H1 (cell line): ENCODE data around the gene LDAH. TPM values are rescaled to one million over a fixed set of nuclear protein-coding genes. Genes with fewer than 3 reads are reported as not detected.

Source experiments
- CTCF ChIA-PET: fragments of 300-600 bp; sonication (Branson Sonifier 250); formaldehyde crosslinking; loops from one replicate; lab custom pipeline; 2021; ENCODE audit not compliant: partially characterized antibody; lab: Charles Lee
- POLR2A ChIA-PET: fragments of 300-600 bp; sonication (Branson Sonifier 250); formaldehyde crosslinking; loops from one replicate; lab custom pipeline; 2021; ENCODE audit warnings: inconsistent platforms; ENCODE audit not compliant: partially characterized antibody; lab: Charles Lee
- DNase-seq, 2 experiments: peaks; one replicate each; pipeline versions ENCODE4 v3.0.0 to v3.0.0-alpha.2; 2010 to 2022; ENCODE audit warnings: low spot score in 2 of 2, low read depth in 1 of 2, mixed read lengths in 1 of 2
- FAIRE-seq: peaks from 2 replicates; lab custom pipeline; 2011; peaks lifted over from hg19 to GRCh38; lab: Jason Lieb, UNC
- H2AFZ ChIP-seq: 2 replicates; pipeline ENCODE4 v1.8.1; 2012; ENCODE audit warnings: low read length, inconsistent platforms
- H2AK5ac ChIP-seq: 2 replicates; pipeline ENCODE4 v1.6.1; 2013; ENCODE audit warnings: low read depth, low read length
- H2BK120ac ChIP-seq: replicated peaks from 2 replicates; pipeline ENCODE3; 2013; ENCODE audit warnings: low read depth, low read length, inconsistent platforms
- H2BK12ac ChIP-seq: 2 replicates; pipeline ENCODE4 v1.6.1; 2013; ENCODE audit warnings: low read depth, low read length
- H2BK15ac ChIP-seq: 2 replicates; pipeline ENCODE4 v1.6.1; 2013; ENCODE audit warnings: low read length
- H2BK20ac ChIP-seq: 2 replicates; pipeline ENCODE4 v1.6.1; 2013; ENCODE audit warnings: low read length
- H2BK5ac ChIP-seq: 2 replicates; pipeline ENCODE4 v1.6.1; 2013; ENCODE audit warnings: low read depth, low read length
- H3K14ac ChIP-seq: 2 replicates; pipeline ENCODE4 v1.6.1; 2013; ENCODE audit warnings: inconsistent platforms; ENCODE audit not compliant: insufficient read length
- H3K18ac ChIP-seq: 2 replicates; pipeline ENCODE4 v1.6.1; 2013; ENCODE audit warnings: low read length; ENCODE audit errors: extremely low read depth
- H3K23ac ChIP-seq: 2 replicates; pipeline ENCODE4 v1.6.1; 2013; ENCODE audit warnings: inconsistent platforms; ENCODE audit not compliant: insufficient read length
- H3K23me2 ChIP-seq: 2 replicates; pipeline ENCODE4 v1.6.1; 2013; ENCODE audit warnings: low read depth, low read length
- H3K27ac ChIP-seq: 2 replicates; pipeline ENCODE4 v1.6.1; 2011; ENCODE audit warnings: low read depth, low read length, inconsistent platforms
- H3K27me3 ChIP-seq, 4 experiments: replicated peaks in 1 of 4; 1 replicate in 1 of 4; 2 replicates in 3 of 4; pipeline versions ENCODE4 v1.6.1 to v1.8.1; 2011 to 2013; ENCODE audit warnings: low read length in 3 of 4, mild to moderate bottlenecking in 3 of 4, inconsistent platforms in 2 of 4, mixed read lengths in 2 of 4, moderate library complexity in 1 of 4; ENCODE audit not compliant: control insufficient read depth in 3 of 4, insufficient read depth in 3 of 4; ENCODE audit errors: extremely low read depth in 1 of 4
- H3K36me3 ChIP-seq, 4 experiments: 2 replicates each; pipeline versions ENCODE4 v1.6.1 to v1.8.1; 2011 to 2013; ENCODE audit warnings: mild to moderate bottlenecking in 4 of 4, low read length in 3 of 4, moderate library complexity in 2 of 4, control low read depth in 1 of 4, inconsistent platforms in 1 of 4; ENCODE audit not compliant: insufficient read depth in 4 of 4, control insufficient read depth in 2 of 4
- H3K4ac ChIP-seq: replicated peaks from 2 replicates; pipeline ENCODE3; 2013; ENCODE audit warnings: low read length, low read depth, mixed read lengths, inconsistent platforms; ENCODE audit not compliant: insufficient read length
- H3K4me1 ChIP-seq, 4 experiments: replicated peaks in 1 of 4; 1 replicate in 1 of 4; 2 replicates in 3 of 4; pipeline versions ENCODE4 v1.6.1 to v1.8.1; 2011 to 2013; ENCODE audit warnings: low read length in 3 of 4, inconsistent platforms in 2 of 4, mixed read lengths in 1 of 4; ENCODE audit not compliant: insufficient read depth in 4 of 4, control insufficient read depth in 3 of 4
- H3K4me2 ChIP-seq, 2 experiments: 2 replicates each; pipeline versions ENCODE4 v1.6.1 to v1.8.1; 2011 to 2013; ENCODE audit warnings: low read depth in 2 of 2, low read length in 2 of 2, control low read depth in 1 of 2, inconsistent platforms in 1 of 2, mild to moderate bottlenecking in 1 of 2; ENCODE audit not compliant: insufficient read depth in 1 of 2
- H3K4me3 ChIP-seq, 4 experiments: fragments of 200-600, 300-600 bp in 1 of 4; sonication (generic), shearing (Covaris generic), sonication (Bioruptor Twin) in 1 of 4; 2 replicates each; pipeline versions ENCODE4 v1.5.1 to v1.8.1; 2011 to 2016; ENCODE audit warnings: low read length in 4 of 4, low read depth in 3 of 4, control low read depth in 2 of 4, inconsistent platforms in 2 of 4, mild to moderate bottlenecking in 2 of 4, mixed read lengths in 1 of 4, moderate library complexity in 1 of 4; ENCODE audit not compliant: insufficient read depth in 2 of 4; ENCODE audit errors: extremely low read depth in 1 of 4
- H3K56ac ChIP-seq: replicated peaks from 2 replicates; pipeline ENCODE3; 2013; ENCODE audit warnings: low read depth, mild to moderate bottlenecking, mixed read lengths, low read length, inconsistent platforms; ENCODE audit not compliant: insufficient read length
- H3K79me1 ChIP-seq: 2 replicates; pipeline ENCODE4 v1.6.1; 2013; ENCODE audit warnings: low read depth, low read length, control low read depth
- H3K79me2 ChIP-seq, 2 experiments: 2 replicates each; pipeline versions ENCODE4 v1.6.1 to v1.8.1; 2012 to 2013; ENCODE audit warnings: low read length in 2 of 2, mild to moderate bottlenecking in 2 of 2, inconsistent platforms in 1 of 2; ENCODE audit not compliant: insufficient read depth in 2 of 2, control insufficient read depth in 1 of 2
- H3K9ac ChIP-seq, 4 experiments: replicated peaks in 1 of 4; 1 replicate in 1 of 4; 2 replicates in 3 of 4; pipeline versions ENCODE4 v1.6.1 to v1.8.1; 2011 to 2013; ENCODE audit warnings: low read depth in 3 of 4, low read length in 3 of 4, control low read depth in 2 of 4, mild to moderate bottlenecking in 2 of 4, moderate library complexity in 2 of 4, inconsistent platforms in 1 of 4; ENCODE audit errors: extremely low read depth in 1 of 4
- H3K9me3 ChIP-seq, 2 experiments: 2 replicates each; pipeline versions ENCODE4 v1.6.1 to v1.8.1; 2012 to 2013; ENCODE audit warnings: mild to moderate bottlenecking in 2 of 2, moderate library complexity in 2 of 2, control low read depth in 1 of 2, inconsistent platforms in 1 of 2, low read depth in 1 of 2, low read length in 1 of 2, mixed read lengths in 1 of 2; ENCODE audit not compliant: insufficient read depth in 2 of 2
- H4K20me1 ChIP-seq, 2 experiments: replicated peaks in 1 of 2; 2 replicates each; pipeline versions ENCODE3 to v1.8.1; 2011 to 2013; ENCODE audit warnings: inconsistent platforms in 2 of 2, low read length in 2 of 2, mild to moderate bottlenecking in 1 of 2; ENCODE audit not compliant: insufficient read depth in 2 of 2, control insufficient read depth in 1 of 2
- H4K5ac ChIP-seq: 2 replicates; pipeline ENCODE4 v1.6.1; 2013; ENCODE audit warnings: low read length, low read depth, mixed read lengths, inconsistent platforms; ENCODE audit not compliant: insufficient read length
- H4K8ac ChIP-seq: 2 replicates; pipeline ENCODE4 v1.8.0; 2013; ENCODE audit warnings: mild to moderate bottlenecking, moderate library complexity, low read length, inconsistent platforms; ENCODE audit not compliant: insufficient read depth; ENCODE audit errors: extremely low read depth
- H4K91ac ChIP-seq: replicated peaks from 2 replicates; pipeline ENCODE3; 2013; ENCODE audit warnings: low read length, mixed read lengths, inconsistent platforms; ENCODE audit not compliant: insufficient read length
- ASH2L ChIP-seq: fragments of 200-600, 300-600 bp; sonication (generic); IDR thresholded peaks from one replicate; pipeline ENCODE4 v1.7.1; 2017; ENCODE audit warnings: low read length
- BACH1 ChIP-seq: IDR thresholded peaks from 2 replicates; pipeline ENCODE4 v1.6.1; 2012; ENCODE audit warnings: low read length, improper control_type of control experiment
- E2F6 ChIP-seq: IDR thresholded peaks from 2 replicates; pipeline ENCODE4 v1.6.1; 2012; ENCODE audit warnings: inconsistent platforms
- EGR1 ChIP-seq: IDR thresholded peaks from 2 replicates; pipeline ENCODE4 v1.6.1; 2011; ENCODE audit warnings: low read depth, low read length, borderline replicate concordance
- WGBS, 2 experiments: shearing (Covaris generic) in 1 of 2; methylation state at CpG; one replicate each; pipeline versions ENCODE4 v1.1.6 to v1.1.7; 2013 to 2015; ENCODE audit warnings: low lambda C conversion rate in 2 of 2, mixed read lengths in 2 of 2, inconsistent platforms in 1 of 2, low coverage in 1 of 2, missing lambda C conversion rate in 1 of 2; ENCODE audit not compliant: insufficient replicate concordance in 2 of 2, insufficient coverage in 1 of 2, insufficient read length in 1 of 2; ENCODE audit errors: extremely low coverage in 1 of 2, missing lambda C conversion rate in 1 of 2; 5-methylcytosine and 5-hydroxymethylcytosine counted together
- polyA plus RNA-seq, 7 experiments: library from polyadenylated mRNA; depleted of rRNA in 3 of 7; stranded (reverse) in 5 of 7; unstranded in 2 of 7; fragments of >200 nt in 5 of 7; fragments of 200-250 nt in 2 of 7; gene quantifications; 1 replicate in 5 of 7; 2 replicates in 1 of 7; 4 replicates in 1 of 7; pipeline versions ENCODE4 v1.2.1 to v1.2.3, GENCODE V29; 2011 to 2013; ENCODE audit warnings: missing spikeins in 2 of 7, mixed read lengths in 2 of 7
- total RNA-seq: library from RNA; stranded (reverse); fragmentation: NEBNext Ultra II Directional; extraction: Animal tissue kit (Norgen Biotek cat#: 25700); gene quantifications from 2 replicates; pipeline ENCODE4 v1.2.1, GENCODE V29; 2021
- TF ChIP-seq, protein P1 (sequence below): IDR thresholded peaks from 2 replicates; pipeline ENCODE4 v1.6.1; 2012; ENCODE audit warnings: inconsistent platforms
- TF ChIP-seq, protein P2 (sequence below): IDR thresholded peaks from 2 replicates; pipeline ENCODE4 v1.6.1; 2011; ENCODE audit warnings: low read length, improper control_type of control experiment

The LDAH gene
- total and polyA plus RNA-seq, 2 of the 8 experiments (the other 6 are each of a cell fraction or from before 2014, with no cell fraction given), result 10.9 to 26.3 TPM

- WGBS, 2 experiments, result 25% methylated on average over 17 of the region's 18 CpGs; no CpG with 5 or more reads in 1 of the 2 experiments
- Histone ChIP-seq H3K27ac (no peak overlapping the region), H2BK20ac (no peak overlapping the region), H3K79me1 (no peaks in the 10 kb centered on the region), H3K9me3 (no peaks in the 10 kb centered on the region; a peak in 1 of 4 replicates), H2BK12ac (no peak overlapping the region), H3K4me1 (peaks cover 9 to 41% (median 21%) of the 10 kb centered on the region in 4 experiments), H2AK5ac (no peak overlapping the region), H3K23me2 (peaks cover 4% of the 10 kb centered on the region; the same call in 1 of the 2 replicates), H4K8ac (peak overlapping the region; percentile 43; the same call in 1 of the 2 replicates), H4K91ac (no peak overlapping the region), H3K4me3 (peak overlapping the region in 2 of 4 experiments; percentile 10 to 35; a peak in 4 of 8 replicates), H3K14ac (no peak overlapping the region), H3K27me3 (peaks cover 43 to 77% (median 67%) of the 10 kb centered on the region in 4 experiments), H3K36me3 (peaks cover 0 to 5% (median 0%) of the 10 kb centered on the region in 4 experiments; a peak in 1 of 8 replicates), H2BK120ac (no peak overlapping the region), H4K20me1 (peaks cover 6 to 7% of the 10 kb centered on the region in 2 experiments), H3K18ac (peak overlapping the region; percentile 60), H2BK15ac (no peak overlapping the region), H2AFZ (no peak overlapping the region), H4K5ac (no peak overlapping the region), H3K79me2 (no peaks in the 10 kb centered on the region), H3K4ac (no peak overlapping the region), H2BK5ac (peak overlapping the region; percentile 20; the same call in 1 of the 2 replicates), H3K4me2 (peak overlapping the region; percentile 59 to 76), H3K9ac (no peak overlapping the region), H3K23ac (no peak overlapping the region), H3K56ac (no peak overlapping the region)
- FAIRE-seq (no peak), DNase-seq (peak in 1 of 2 experiments; percentile 70)
- TF ChIP-seq BACH1 (no peak), E2F6 (0 out of 2 replicates have a peak, but pooled peaks have one; percentile 38), ASH2L (peak; percentile 42), EGR1 (peak; percentile 36; the same call in 1 of the 2 replicates)
- TF ChIP-seq, protein P1, sequence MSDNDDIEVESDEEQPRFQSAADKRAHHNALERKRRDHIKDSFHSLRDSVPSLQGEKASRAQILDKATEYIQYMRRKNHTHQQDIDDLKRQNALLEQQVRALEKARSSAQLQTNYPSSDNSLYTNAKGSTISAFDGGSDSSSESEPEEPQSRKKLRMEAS, result 0 out of 2 replicates have a peak, but pooled peaks have one; percentile 10
- TF ChIP-seq, protein P2, sequence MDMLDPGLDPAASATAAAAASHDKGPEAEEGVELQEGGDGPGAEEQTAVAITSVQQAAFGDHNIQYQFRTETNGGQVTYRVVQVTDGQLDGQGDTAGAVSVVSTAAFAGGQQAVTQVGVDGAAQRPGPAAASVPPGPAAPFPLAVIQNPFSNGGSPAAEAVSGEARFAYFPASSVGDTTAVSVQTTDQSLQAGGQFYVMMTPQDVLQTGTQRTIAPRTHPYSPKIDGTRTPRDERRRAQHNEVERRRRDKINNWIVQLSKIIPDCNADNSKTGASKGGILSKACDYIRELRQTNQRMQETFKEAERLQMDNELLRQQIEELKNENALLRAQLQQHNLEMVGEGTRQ, result no peak
- ChIA-PET POLR2A (interaction anchor here (0.7 to 2.3 kb wide), 2 partner anchors 11 to 21 kb away, joined by 3 to 6 read pairs; partner anchors contain the start of gene HS1BP3), CTCF (interaction anchor here (1.1 to 8.7 kb wide), 3 partner anchors 9 to 18 kb away, joined by 5 to 266 read pairs (median 29); partner anchors contain the start of gene GDF7)
Measured at GRCh38 chr2:20672201-20672951, 150.5 kb downstream of the LDAH start.
